Activated CD4-positive, alpha-beta T cell treated with anti-CD3 and anti-CD28 coated beads, Interleukin-2, amount 10 ng/mL, durations not matched to agents 24 days and 14 days (primary cell): Measurements from ENCODE around the gene HDGFL1. TPM values are rescaled to one million over a fixed set of nuclear protein-coding genes. Genes with fewer than 3 reads are reported as not detected.

ENCODE experiments used
- DNase-seq: peaks from one replicate; pipeline ENCODE4 v3.0.0; 2022
- H3K27ac Mint-ChIP-seq: one replicate; pipeline ENCODE4 v1.8.0; 2022; ENCODE audit warnings: mild to moderate bottlenecking, mixed read lengths
- H3K27me3 Mint-ChIP-seq: one replicate; pipeline ENCODE4 v1.8.0; 2022; ENCODE audit warnings: mixed read lengths
- H3K36me3 Mint-ChIP-seq: one replicate; pipeline ENCODE4 v1.8.0; 2022; ENCODE audit warnings: low read depth, mild to moderate bottlenecking, mixed read lengths
- H3K4me1 Mint-ChIP-seq: one replicate; pipeline ENCODE4 v1.8.0; 2021; ENCODE audit warnings: mixed read lengths
- H3K4me3 Mint-ChIP-seq: one replicate; pipeline ENCODE4 v1.8.0; 2022; ENCODE audit warnings: mild to moderate bottlenecking, moderate library complexity, mixed read lengths
- H3K9me3 Mint-ChIP-seq: one replicate; pipeline ENCODE4 v1.8.0; 2021; ENCODE audit warnings: mixed read lengths
- intact Hi-C: fragments of 100-400 bp; cut with micrococcal nuclease; formaldehyde crosslinking; loops from one replicate; pipeline ENCODE4 v1.15.1; 2023
- total RNA-seq: library from RNA; stranded (reverse); gene quantifications from 2 replicates; pipeline ENCODE4 v1.2.3, GENCODE V29; 2022

HDGFL1 gene
- total RNA-seq, 1 donor from 2014 or later: not detected

DNA sequence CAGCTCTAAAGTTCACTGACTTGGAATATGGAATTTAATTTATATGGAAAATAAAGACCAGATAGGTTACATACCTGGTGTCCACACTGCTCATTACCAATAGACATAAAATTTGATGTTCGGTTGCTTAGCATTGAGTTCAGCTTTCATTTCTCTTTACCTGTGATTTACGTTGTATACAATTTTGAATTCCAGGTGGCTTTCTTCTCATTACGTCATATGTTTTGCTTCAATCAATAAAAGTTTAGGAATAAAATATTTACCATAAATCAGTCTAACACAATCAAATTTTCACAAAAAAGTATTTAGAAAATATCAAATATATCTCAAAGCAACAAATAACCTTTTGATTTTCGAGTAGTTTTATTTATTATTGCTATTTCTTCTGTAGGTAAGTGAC lies 40.8 kb downstream of the HDGFL1 start:
- H3K27ac Mint-ChIP-seq: no peak overlapping the region
- no peaks in the 10 kb centered on the region for H3K4me1 Mint-ChIP-seq
- H3K4me3 Mint-ChIP-seq: no peak overlapping the region
- H3K36me3 Mint-ChIP-seq: no peaks in the 10 kb centered on the region
- DNase-seq: no peak
- no peaks in the 10 kb centered on the region for H3K9me3 Mint-ChIP-seq
- intact Hi-C loops: no loop called here
- H3K27me3 Mint-ChIP-seq: no peaks in the 10 kb centered on the region

DNA sequence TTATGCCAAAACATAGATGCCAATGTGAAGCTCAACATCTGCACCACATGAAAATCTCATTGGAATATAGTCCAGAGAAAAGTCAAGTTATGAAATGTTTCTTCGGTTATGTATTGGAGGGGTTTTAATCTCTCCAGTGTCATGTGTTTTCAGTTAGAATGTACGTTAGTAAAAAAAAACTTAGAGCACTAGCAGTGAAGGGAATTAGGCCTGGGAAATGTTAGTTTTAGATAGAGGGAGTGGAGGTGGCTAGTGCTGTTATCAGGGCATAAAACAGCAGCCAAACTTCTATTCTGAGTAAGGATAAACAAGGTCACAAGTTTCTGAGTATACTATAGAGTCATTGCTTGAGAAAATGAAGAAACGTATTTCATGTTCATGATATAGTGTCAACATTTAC lies 42.9 kb downstream of the HDGFL1 start:
- no peak for DNase-seq
- no peaks in the 10 kb centered on the region for H3K27me3 Mint-ChIP-seq
- no peaks in the 10 kb centered on the region for H3K9me3 Mint-ChIP-seq
- H3K4me3 Mint-ChIP-seq: no peak overlapping the region
- H3K4me1 Mint-ChIP-seq: no peaks in the 10 kb centered on the region
- intact Hi-C loops: no loop called here
- H3K36me3 Mint-ChIP-seq: no peaks in the 10 kb centered on the region
- no peak overlapping the region for H3K27ac Mint-ChIP-seq

DNA sequence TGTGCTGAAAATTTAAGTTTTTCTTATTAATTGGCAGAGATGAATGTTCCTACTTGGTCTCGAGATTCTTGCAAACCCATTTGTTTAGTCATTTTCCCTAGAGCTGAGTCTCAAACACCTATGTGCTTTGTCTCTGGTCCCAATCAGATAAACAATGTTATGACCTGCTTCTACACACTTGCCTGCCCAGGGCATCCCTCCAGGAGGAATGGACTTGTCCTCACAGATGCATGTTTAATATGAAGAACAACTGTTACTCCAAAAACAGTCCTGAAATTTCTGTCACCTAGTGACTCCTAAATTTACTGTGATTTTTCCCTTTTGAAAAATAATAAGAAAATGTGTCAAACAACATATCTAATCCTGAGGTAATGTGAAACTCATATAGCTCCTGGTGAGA lies 43.7 kb downstream of the HDGFL1 start:
- no peak overlapping the region for H3K27ac Mint-ChIP-seq
- intact Hi-C loops: no loop called here
- no peaks in the 10 kb centered on the region for H3K4me1 Mint-ChIP-seq
- no peak for DNase-seq
- H3K9me3 Mint-ChIP-seq: no peaks in the 10 kb centered on the region
- no peaks in the 10 kb centered on the region for H3K36me3 Mint-ChIP-seq
- no peaks in the 10 kb centered on the region for H3K27me3 Mint-ChIP-seq
- no peak overlapping the region for H3K4me3 Mint-ChIP-seq

DNA sequence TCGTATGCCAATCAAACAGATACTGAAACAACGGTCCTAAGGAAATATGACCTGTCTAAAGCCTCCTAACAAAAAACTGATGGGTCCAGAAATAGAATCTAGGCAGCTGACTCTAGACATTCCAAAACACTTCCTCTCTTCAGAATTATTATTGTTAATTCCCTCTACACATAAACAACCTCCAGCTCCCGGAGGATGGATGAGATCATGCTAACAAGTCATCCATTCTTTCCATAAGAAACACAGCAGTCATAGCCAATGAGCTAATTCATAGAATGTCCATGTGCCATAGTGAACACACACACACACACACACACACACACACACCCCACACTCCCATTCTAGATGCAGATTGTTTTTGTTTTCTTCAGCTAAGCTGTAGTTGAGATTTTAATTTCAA lies 44.3 kb downstream of the HDGFL1 start:
- intact Hi-C loops: no loop called here
- no peaks in the 10 kb centered on the region for H3K27me3 Mint-ChIP-seq
- no peaks in the 10 kb centered on the region for H3K4me1 Mint-ChIP-seq
- no peaks in the 10 kb centered on the region for H3K9me3 Mint-ChIP-seq
- H3K4me3 Mint-ChIP-seq: no peak overlapping the region
- H3K27ac Mint-ChIP-seq: no peak overlapping the region
- DNase-seq: no peak
- H3K36me3 Mint-ChIP-seq: no peaks in the 10 kb centered on the region

DNA sequence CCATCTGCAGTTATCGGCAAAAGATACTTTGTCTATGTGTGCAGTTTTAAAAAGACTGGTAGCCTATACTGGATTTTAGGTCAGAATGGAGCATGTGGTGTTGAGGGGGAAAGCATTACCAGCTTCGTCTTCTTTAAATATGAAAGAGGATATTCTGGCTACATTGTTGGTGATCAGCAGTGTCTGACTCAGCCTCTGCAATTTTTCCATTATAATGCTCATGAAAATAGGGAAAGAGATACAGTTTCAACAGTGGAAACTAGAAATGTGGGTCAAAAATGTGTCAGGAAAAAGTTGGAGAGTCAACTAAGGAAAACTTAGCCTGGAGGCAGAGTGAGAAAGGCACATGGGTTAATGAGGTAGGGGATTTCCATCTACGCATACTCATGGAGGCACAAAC lies 45.2 kb downstream of the HDGFL1 start:
- Mint-ChIP-seq H3K4me3 (no peak overlapping the region), H3K36me3 (no peaks in the 10 kb centered on the region), H3K4me1 (no peaks in the 10 kb centered on the region), H3K27me3 (no peaks in the 10 kb centered on the region), H3K9me3 (no peaks in the 10 kb centered on the region), H3K27ac (no peak overlapping the region)
- no peak for DNase-seq
- intact Hi-C loops: no loop called here

DNA sequence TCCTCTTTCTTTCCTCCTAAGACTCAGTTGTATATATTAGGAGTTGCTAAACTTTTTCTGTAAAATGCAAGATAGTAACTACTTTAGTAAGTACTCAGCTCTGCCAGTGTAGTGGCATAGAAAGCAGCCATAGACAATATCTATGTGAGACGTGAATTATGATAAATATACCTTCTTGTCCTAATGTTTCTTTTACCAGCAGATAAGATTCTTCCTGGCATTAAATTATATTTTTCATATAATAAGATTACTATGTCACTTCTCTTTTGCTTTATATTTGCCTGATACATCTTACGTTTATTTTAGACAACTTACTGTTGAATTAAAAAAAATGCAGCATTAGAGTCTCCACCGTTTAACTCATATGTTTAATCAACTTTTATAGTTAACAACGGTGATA lies 51.7 kb downstream of the HDGFL1 start:
- H3K27me3 Mint-ChIP-seq: no peaks in the 10 kb centered on the region
- no peaks in the 10 kb centered on the region for H3K36me3 Mint-ChIP-seq
- no peak overlapping the region for H3K27ac Mint-ChIP-seq
- no peaks in the 10 kb centered on the region for H3K4me1 Mint-ChIP-seq
- H3K9me3 Mint-ChIP-seq: no peaks in the 10 kb centered on the region
- intact Hi-C loops: no loop called here
- DNase-seq: no peak
- no peak overlapping the region for H3K4me3 Mint-ChIP-seq
